Measurements from ENCODE around the gene HEXB. TPM values are rescaled to one million over a fixed set of nuclear protein-coding genes. Genes with fewer than 3 reads are reported as not detected.

HEXB gene
- total and polyA plus RNA-seq, 12 donors, result 68.7 to 225 (median 111) TPM

DNA sequence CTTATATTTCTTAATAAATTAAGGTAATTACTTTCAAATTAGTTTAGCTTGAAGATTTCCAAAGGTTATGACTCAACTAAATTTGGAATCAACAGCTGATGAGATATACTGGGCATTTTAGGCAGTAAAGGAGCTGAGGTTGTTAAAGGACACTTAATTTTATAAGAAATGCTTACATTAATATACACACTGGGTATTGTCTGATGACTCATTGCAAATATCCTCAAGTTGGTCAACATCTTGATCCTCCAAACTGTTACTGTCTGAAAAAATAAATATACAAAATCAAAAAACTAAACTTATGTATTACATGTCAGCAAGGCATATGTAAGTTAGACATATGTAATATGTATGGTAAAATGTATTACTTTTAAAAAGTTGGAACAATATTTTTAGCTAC is 78.5 kb downstream of the HEXB start:
- no peaks in the 10 kb centered on the region for H3K9me3 ChIP-seq
- DNase-seq (no peak), ATAC-seq (no peak)
- peaks cover 0 to 57% (median 14%) of the 10 kb centered on the region in 9 donors for H3K36me3 ChIP-seq
- no peak overlapping the region for H3K4me3 ChIP-seq
- intact Hi-C loops (cut with DNase I), result loop anchor here in 6 of 10 donors (10.0 kb wide), 5 partner anchors 79 to 1199 kb away; partner anchors contain the start of genes ANKRA2 (in 1 of the 6), HEXB (in 1 of the 6) and UTP15 (in 1 of the 6)
- TF ChIP-seq, protein P1, sequence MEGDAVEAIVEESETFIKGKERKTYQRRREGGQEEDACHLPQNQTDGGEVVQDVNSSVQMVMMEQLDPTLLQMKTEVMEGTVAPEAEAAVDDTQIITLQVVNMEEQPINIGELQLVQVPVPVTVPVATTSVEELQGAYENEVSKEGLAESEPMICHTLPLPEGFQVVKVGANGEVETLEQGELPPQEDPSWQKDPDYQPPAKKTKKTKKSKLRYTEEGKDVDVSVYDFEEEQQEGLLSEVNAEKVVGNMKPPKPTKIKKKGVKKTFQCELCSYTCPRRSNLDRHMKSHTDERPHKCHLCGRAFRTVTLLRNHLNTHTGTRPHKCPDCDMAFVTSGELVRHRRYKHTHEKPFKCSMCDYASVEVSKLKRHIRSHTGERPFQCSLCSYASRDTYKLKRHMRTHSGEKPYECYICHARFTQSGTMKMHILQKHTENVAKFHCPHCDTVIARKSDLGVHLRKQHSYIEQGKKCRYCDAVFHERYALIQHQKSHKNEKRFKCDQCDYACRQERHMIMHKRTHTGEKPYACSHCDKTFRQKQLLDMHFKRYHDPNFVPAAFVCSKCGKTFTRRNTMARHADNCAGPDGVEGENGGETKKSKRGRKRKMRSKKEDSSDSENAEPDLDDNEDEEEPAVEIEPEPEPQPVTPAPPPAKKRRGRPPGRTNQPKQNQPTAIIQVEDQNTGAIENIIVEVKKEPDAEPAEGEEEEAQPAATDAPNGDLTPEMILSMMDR (IDR thresholded peaks at IDR 0.05), result no peak
- no peaks in the 10 kb centered on the region for H3K27me3 ChIP-seq
- peaks cover 5 to 62% (median 30%) of the 10 kb centered on the region in 9 donors for H3K4me1 ChIP-seq
- H3K27ac ChIP-seq, result no peak overlapping the region

GRCh38 chr5:74765201-74765600 is 80.2 kb downstream of the HEXB start:
- H3K36me3 ChIP-seq, result peaks cover 0 to 54% (median 20%) of the 10 kb centered on the region in 9 donors
- TF ChIP-seq, protein P1 (IDR thresholded peaks at IDR 0.05), result no peak
- 63 to 64% methylated on average over 9 of the region's 9 CpGs for WGBS, 2 donors
- intact Hi-C loops (cut with DNase I), result loop anchor here in 8 of 10 donors (5.0 to 10.0 kb wide), 9 partner anchors 78 to 1200 kb away; partner anchors contain the start of genes HEXB (in 2 of the 8), ANKRA2 (in 1 of the 8) and UTP15 (in 1 of the 8)
- no peak overlapping the region for H3K27ac ChIP-seq
- peak overlapping the region in 4 of 10 donors; percentile 88 to 92 (median 90) for H3K4me3 ChIP-seq
- H3K27me3 ChIP-seq, result no peaks in the 10 kb centered on the region
- ATAC-seq (no peak), DNase-seq (no peak)
- no peaks in the 10 kb centered on the region for H3K9me3 ChIP-seq
- H3K4me1 ChIP-seq, result peaks cover 5 to 60% (median 30%) of the 10 kb centered on the region in 9 donors

GRCh38 chr5:74765929-74766328 is 80.9 kb downstream of the HEXB start:
- TF ChIP-seq, protein P1 (IDR thresholded peaks at IDR 0.05), result no peak
- intact Hi-C loops (cut with DNase I), result loop anchor here in 8 of 10 donors (2.0 to 10.0 kb wide), 10 partner anchors 79 to 1201 kb away; partner anchors contain the start of genes HEXB (in 2 of the 8), ANKRA2 (in 1 of the 8) and UTP15 (in 1 of the 8)
- peaks cover 0 to 54% (median 20%) of the 10 kb centered on the region in 9 donors for H3K36me3 ChIP-seq
- peak overlapping the region in 4 of 10 donors; percentile 62 to 88 (median 84) for H3K27ac ChIP-seq
- peaks cover 5 to 53% (median 30%) of the 10 kb centered on the region in 9 donors for H3K4me1 ChIP-seq
- 65 to 66% methylated on average over 27 of the region's 27 CpGs for WGBS, 2 donors
- H3K27me3 ChIP-seq, result no peaks in the 10 kb centered on the region
- DNase-seq, result no peak
- no peaks in the 10 kb centered on the region for H3K9me3 ChIP-seq
- peak overlapping the region; percentile 79 to 96 (median 91) for H3K4me3 ChIP-seq
- ATAC-seq, result no peak

- peak overlapping the region; percentile 79 to 96 (median 91) for H3K4me3 ChIP-seq
- H3K27me3 ChIP-seq, result no peaks in the 10 kb centered on the region
- H3K36me3 ChIP-seq, result peaks cover 0 to 54% (median 22%) of the 10 kb centered on the region in 9 donors
- peak overlapping the region in 9 of 10 donors; percentile 56 to 88 (median 79) for H3K27ac ChIP-seq
- ATAC-seq, result peak in 7 of 8 donors; percentile 28 to 77 (median 53)
- TF ChIP-seq, protein P1 (IDR thresholded peaks at IDR 0.05), result peak in 8 of 9 donors; percentile 9 to 51 (median 38)
- peaks cover 5 to 48% (median 30%) of the 10 kb centered on the region in 9 donors for H3K4me1 ChIP-seq
- WGBS, 2 donors, result 0 to 1% methylated on average over 10 of the region's 10 CpGs
- intact Hi-C loops (cut with DNase I), result loop anchor here in 8 of 10 donors (2.0 to 10.0 kb wide), 10 partner anchors 79 to 1202 kb away; partner anchors contain the start of genes HEXB (in 2 of the 8), ANKRA2 (in 1 of the 8) and UTP15 (in 1 of the 8)
- H3K9me3 ChIP-seq, result no peaks in the 10 kb centered on the region
- DNase-seq, result no peak
These were observed 81.4 kb downstream of the HEXB start for GRCh38 chr5:74766418-74766848.

All from heart right ventricle (tissue), 16 donors.